HFFc6 (cell line): ENCODE measurements around the gene SUGCT. TPM values are rescaled to one million over a fixed set of nuclear protein-coding genes. Genes with fewer than 3 reads are reported as not detected.

Experiments used
- DNase-seq: peaks from one replicate; pipeline ENCODE4 v3.0.0-alpha.2; 2018
- H3K27ac Mint-ChIP-seq: 2 replicates; pipeline ENCODE4 v1.8.0; 2020; ENCODE audit warnings: mild to moderate bottlenecking, mixed read lengths
- H3K27me3 Mint-ChIP-seq: 2 replicates; pipeline ENCODE4 v1.8.0; 2021; ENCODE audit warnings: mild to moderate bottlenecking, moderate library complexity, mixed read lengths; ENCODE audit not compliant: insufficient read depth
- H3K36me3 Mint-ChIP-seq: 2 replicates; pipeline ENCODE4 v1.8.0; 2021; ENCODE audit warnings: low read depth, mixed read lengths
- H3K4me1 Mint-ChIP-seq: 2 replicates; pipeline ENCODE4 v1.8.0; 2020; ENCODE audit warnings: low read depth, mixed read lengths
- H3K4me3 Mint-ChIP-seq: 2 replicates; pipeline ENCODE4 v1.8.0; 2020; ENCODE audit warnings: mild to moderate bottlenecking, moderate library complexity, mixed read lengths
- H3K9me3 Mint-ChIP-seq: 2 replicates; pipeline ENCODE4 v1.8.0; 2020; ENCODE audit warnings: mild to moderate bottlenecking, mixed read lengths
- CTCF ChIP-seq: fragments of 200-600 bp; sonication (generic); IDR thresholded peaks from 2 replicates; pipeline ENCODE4 v1.5.0; 2021; ENCODE audit warnings: antibody characterized with exemption, mild to moderate bottlenecking
- total RNA-seq, 6 experiments: library from RNA; stranded (reverse); fragmentation: NEBNext Ultra II Directional; extraction: Animal tissue kit (Norgen Biotek cat#: 25700); gene quantifications; 2 replicates in 1 of 6; 3 replicates in 5 of 6; pipeline ENCODE4 v1.2.3, GENCODE V29; 2021

The SUGCT gene
- total RNA-seq, 6 experiments from 2014 or later, result 12.9 to 20.1 (median 17.1) TPM

- Mint-ChIP-seq H3K27me3 (no peaks in the 10 kb centered on the region), H3K4me3 (no peak overlapping the region), H3K4me1 (peaks cover 77% of the 10 kb centered on the region), H3K9me3 (no peaks in the 10 kb centered on the region), H3K36me3 (0 out of 2 replicates have a peak, but pooled peaks cover 3% of the 10 kb centered on the region), H3K27ac (no peak overlapping the region)
- TF ChIP-seq CTCF, result no peak
- no peak for DNase-seq
These were observed 669.8 kb downstream of the SUGCT start for GRCh38 chr7:40804477-40805215.

GRCh38 chr7:40805361-40805760, 670.6 kb downstream of the SUGCT start:
- DNase-seq, result no peak
- Mint-ChIP-seq H3K36me3 (0 out of 2 replicates have a peak, but pooled peaks cover 7% of the 10 kb centered on the region), H3K9me3 (no peaks in the 10 kb centered on the region), H3K27ac (peak overlapping the region; percentile 13; the same call in 1 of the 2 replicates), H3K4me1 (peaks cover 84% of the 10 kb centered on the region), H3K27me3 (no peaks in the 10 kb centered on the region), H3K4me3 (no peak overlapping the region)
- no peak for TF ChIP-seq CTCF

DNA sequence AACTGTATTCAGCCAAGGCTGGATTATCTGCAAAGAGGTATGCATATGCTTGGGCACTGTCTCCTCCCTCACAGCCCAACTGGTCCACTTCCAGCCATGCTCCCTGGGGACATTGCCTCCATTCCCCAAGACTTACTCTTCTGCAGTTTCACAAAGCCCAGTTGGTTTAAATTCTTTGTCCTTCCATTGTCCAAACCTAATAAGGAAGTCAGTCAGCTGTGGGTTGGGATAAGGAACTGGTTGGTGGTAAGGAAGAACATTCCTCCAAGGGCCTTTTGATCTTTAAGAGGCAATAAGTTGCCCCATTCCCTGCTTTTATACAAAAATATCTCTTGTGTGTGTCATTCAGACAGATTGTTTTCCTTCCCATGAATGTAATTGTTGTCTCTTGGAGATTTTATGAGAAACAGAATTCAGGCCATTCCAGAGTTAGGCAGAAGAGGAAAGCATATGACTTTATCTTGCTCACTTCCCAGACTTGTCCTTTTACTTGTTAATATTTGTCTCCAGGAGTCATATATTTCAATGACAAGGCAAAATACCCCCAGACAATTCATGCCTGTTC, 673.7 kb downstream of the SUGCT start:
- Mint-ChIP-seq H3K27ac (peak overlapping the region; percentile 94), H3K4me1 (peaks cover 76% of the 10 kb centered on the region), H3K4me3 (peak overlapping the region; percentile 46), H3K36me3 (peaks cover 35% of the 10 kb centered on the region), H3K27me3 (no peaks in the 10 kb centered on the region; the same call in 1 of the 2 replicates), H3K9me3 (peaks cover 20% of the 10 kb centered on the region)
- peak; percentile 97 for DNase-seq
- TF ChIP-seq CTCF, result no peak

DNA sequence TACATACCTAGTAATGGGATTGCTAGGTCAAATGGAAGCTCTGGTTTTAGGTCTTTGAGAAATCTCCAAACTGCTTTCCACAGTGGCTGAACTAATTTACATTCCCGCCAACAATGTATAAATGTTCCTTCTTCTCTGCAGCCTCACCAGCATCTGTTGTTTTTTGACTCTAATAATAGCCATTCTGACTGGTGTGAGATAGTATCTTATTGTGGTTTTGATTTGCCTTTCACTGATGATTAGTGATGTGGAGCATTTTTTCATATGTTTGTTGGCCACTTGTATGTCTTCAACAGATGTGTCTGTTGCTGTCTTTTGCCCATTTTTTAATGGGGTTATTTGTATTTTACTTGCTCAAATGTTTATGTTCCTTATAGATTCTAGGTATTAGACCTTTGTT, 675.5 kb downstream of the SUGCT start:
- H3K36me3 Mint-ChIP-seq, result peaks cover 38% of the 10 kb centered on the region
- peaks cover 73% of the 10 kb centered on the region for H3K4me1 Mint-ChIP-seq
- peak overlapping the region; percentile 94 for H3K27ac Mint-ChIP-seq
- no peak for TF ChIP-seq CTCF
- peaks cover 20% of the 10 kb centered on the region for H3K9me3 Mint-ChIP-seq
- DNase-seq, result peak; percentile 67
- no peak overlapping the region for H3K4me3 Mint-ChIP-seq
- no peaks in the 10 kb centered on the region; the same call in 1 of the 2 replicates for H3K27me3 Mint-ChIP-seq

DNA sequence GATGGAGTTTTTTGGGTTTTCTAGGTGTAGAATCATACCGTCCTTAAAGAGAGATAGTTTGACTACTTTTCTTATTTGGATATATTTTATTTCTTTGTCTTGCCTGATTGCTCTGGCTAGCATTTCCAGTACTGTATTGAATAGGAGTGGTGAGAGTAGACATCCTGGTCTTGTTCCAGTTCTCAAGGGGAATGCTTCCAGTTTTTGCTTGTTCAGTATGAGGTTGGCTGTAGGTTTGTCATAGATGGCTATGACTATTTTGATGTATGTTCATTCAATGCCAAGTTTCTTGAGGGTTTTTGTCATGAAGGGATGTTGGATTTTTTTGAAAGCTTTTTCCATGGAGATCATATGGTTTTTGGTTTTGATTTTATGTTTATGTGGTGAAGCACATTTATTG, 676.9 kb downstream of the SUGCT start:
- H3K27ac Mint-ChIP-seq, result no peak overlapping the region
- H3K9me3 Mint-ChIP-seq, result peaks cover 20% of the 10 kb centered on the region
- DNase-seq, result no peak
- no peaks in the 10 kb centered on the region; the same call in 1 of the 2 replicates for H3K27me3 Mint-ChIP-seq
- peaks cover 73% of the 10 kb centered on the region for H3K4me1 Mint-ChIP-seq
- no peak for TF ChIP-seq CTCF
- no peak overlapping the region for H3K4me3 Mint-ChIP-seq
- peaks cover 40% of the 10 kb centered on the region for H3K36me3 Mint-ChIP-seq
